ENCODE data around the gene C17orf113. TPM values are rescaled to one million over a fixed set of nuclear protein-coding genes. Genes with fewer than 3 reads are reported as not detected.
"Not testable (repeated sequence)": the region's sequence is repeated elsewhere in the genome, so short reads cannot be mapped to it uniquely, and the experiment has no call there.

Gene C17orf113
- total RNA-seq, 1 donor from 2014 or later, result 2.2 TPM

DNA sequence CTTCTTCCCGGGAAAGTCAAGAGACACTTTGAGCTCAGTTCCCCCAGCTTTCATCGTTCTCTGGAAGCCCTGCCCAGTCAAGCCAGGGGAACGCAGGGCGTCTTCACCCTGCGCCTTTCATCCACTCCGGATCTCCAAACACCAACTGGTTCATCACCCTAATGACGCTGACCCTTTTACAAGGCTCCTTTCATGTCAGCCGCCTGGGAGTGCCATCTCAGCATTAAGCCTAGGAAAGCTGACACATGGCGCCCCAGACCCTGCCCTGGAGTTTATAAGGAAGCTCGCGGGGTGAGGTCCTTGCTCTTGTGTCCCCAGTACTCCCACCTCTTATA lies 32.6 kb downstream of the C17orf113 start:
- H3K36me3 Mint-ChIP-seq (ENCODE audit: low read depth), result peaks cover 6% of the 10 kb centered on the region
- peak overlapping the region; percentile 97 for H3K27ac Mint-ChIP-seq (ENCODE audit: unreplicated experiment)
- H3K4me3 Mint-ChIP-seq, result peak overlapping the region; percentile 97
- TF ChIP-seq, protein P1, sequence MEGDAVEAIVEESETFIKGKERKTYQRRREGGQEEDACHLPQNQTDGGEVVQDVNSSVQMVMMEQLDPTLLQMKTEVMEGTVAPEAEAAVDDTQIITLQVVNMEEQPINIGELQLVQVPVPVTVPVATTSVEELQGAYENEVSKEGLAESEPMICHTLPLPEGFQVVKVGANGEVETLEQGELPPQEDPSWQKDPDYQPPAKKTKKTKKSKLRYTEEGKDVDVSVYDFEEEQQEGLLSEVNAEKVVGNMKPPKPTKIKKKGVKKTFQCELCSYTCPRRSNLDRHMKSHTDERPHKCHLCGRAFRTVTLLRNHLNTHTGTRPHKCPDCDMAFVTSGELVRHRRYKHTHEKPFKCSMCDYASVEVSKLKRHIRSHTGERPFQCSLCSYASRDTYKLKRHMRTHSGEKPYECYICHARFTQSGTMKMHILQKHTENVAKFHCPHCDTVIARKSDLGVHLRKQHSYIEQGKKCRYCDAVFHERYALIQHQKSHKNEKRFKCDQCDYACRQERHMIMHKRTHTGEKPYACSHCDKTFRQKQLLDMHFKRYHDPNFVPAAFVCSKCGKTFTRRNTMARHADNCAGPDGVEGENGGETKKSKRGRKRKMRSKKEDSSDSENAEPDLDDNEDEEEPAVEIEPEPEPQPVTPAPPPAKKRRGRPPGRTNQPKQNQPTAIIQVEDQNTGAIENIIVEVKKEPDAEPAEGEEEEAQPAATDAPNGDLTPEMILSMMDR (conservative IDR thresholded peaks at IDR 0.05), result no peak
- peaks cover 3% of the 10 kb centered on the region for H3K9me3 Mint-ChIP-seq
- H3K4me1 Mint-ChIP-seq, result peaks cover 60% of the 10 kb centered on the region
- H3K27me3 Mint-ChIP-seq (ENCODE audit: low read depth), result no peaks in the 10 kb centered on the region
- DNase-seq (ENCODE audit: low read depth, low spot score), result no peak

DNA sequence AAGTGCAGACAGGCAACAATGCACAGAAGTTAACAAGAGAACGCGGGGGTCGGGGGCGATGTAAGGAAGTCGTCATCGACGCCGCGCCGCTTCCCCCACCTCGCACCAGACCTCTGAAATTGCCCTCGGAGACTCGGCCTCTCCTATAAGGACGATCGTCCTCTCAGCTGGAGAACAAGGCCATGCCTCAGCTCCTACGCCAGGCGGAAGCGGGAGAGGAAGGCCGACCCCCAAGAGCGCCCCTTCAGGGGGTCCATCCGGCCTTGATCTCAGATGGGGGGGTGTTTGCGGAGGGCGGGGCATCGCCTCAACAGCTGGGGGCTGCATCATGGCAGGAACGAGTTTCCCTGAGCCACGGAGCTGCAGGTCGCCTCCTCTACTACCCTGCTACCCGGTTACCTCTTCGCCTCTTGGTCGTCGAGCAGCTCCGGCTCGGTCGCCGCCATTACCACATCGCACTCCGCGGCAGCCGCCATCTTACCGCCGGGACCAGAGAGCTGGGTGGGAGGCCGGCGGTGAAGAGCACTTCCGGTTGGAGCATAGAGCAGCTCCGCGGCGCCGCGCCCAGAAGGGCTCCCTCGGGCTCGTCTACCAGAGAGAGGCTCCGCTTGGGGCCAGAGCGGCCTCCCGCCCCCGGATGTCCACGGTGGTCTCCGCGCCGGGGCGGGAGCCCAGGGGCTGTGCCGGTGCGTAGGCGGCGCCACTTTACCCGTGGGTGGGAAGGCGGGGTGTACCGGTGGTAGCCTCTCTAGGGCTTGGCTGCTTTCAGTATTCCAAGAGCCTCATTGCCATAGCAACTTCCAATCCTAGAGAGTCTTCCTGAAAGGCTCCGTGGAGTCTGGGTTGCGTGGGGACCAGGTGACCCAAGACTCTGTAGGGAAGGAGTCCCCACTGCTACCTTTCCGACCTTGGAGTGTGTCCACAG lies 33.2 kb downstream of the C17orf113 start, which contains the start of gene DNAJC7:
Gene DNAJC7 (minus strand): TSS at position 499 of the 925 bp plus-strand sequence. CDS start 23 bp downstream, at position 476.
- Mint-ChIP-seq H3K9me3 (peaks cover 3% of the 10 kb centered on the region), H3K4me3 (peak within 1 kb of the TSS; percentile 97), H3K36me3 (ENCODE audit: low read depth) (peaks cover 6% of the 10 kb centered on the region), H3K27me3 (ENCODE audit: low read depth) (no peaks in the 10 kb centered on the region), H3K27ac (ENCODE audit: unreplicated experiment) (peak within 1 kb of the TSS; percentile 99), H3K4me1 (peaks cover 64% of the 10 kb centered on the region)
- TF ChIP-seq, protein P1 (conservative IDR thresholded peaks at IDR 0.05), result no peak
- peak; percentile 81 for DNase-seq (ENCODE audit: low read depth, low spot score)

DNA sequence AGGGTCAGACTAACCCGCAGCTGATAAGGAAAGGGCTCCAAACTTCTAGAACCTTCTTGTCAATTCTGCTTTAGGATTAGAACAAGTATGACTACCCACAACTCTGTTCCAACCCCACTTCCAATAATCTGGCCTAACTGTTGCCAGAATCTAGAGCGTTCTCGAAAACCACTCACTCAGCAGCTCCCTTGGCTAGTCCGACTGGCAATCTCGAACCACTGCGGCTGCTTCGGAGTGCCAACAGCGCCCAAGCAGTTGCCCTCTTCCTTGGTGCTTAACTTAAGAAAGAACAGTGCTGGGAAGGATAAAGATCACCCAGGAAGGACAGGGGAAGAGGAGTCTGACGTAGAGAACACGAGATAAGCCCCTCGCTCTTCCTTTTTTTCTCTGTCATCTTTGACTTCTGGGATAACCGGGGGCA lies 34.0 kb downstream of the C17orf113 start:
- H3K27me3 Mint-ChIP-seq (ENCODE audit: low read depth), result no peaks in the 10 kb centered on the region
- TF ChIP-seq, protein P1 (conservative IDR thresholded peaks at IDR 0.05), result no peak
- peaks cover 68% of the 10 kb centered on the region for H3K4me1 Mint-ChIP-seq
- H3K27ac Mint-ChIP-seq (ENCODE audit: unreplicated experiment), result peak overlapping the region; percentile 99
- H3K36me3 Mint-ChIP-seq (ENCODE audit: low read depth), result peaks cover 7% of the 10 kb centered on the region
- peak overlapping the region; percentile 97 for H3K4me3 Mint-ChIP-seq
- DNase-seq (ENCODE audit: low read depth, low spot score), result no peak
- peaks cover 3% of the 10 kb centered on the region for H3K9me3 Mint-ChIP-seq

DNA sequence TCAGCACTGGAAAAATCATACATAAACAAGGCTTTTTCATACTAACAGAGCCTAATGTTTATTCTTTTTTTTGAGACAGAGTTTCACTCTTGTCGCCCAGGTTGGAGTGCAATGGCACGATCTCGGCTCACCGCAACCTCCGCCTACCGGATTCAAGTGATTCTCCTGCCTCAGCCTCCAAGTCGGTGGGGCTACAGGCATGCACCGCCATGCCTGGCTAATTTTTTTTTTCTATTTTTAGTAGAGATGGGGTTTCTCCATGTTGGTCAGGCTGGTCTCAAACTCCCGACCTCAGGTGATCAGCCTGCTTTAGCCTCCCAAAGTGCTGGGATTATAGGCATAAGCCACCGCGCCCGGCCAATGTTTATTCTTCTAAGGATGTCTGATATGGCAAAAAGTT lies 36.7 kb downstream of the C17orf113 start:
- DNase-seq (ENCODE audit: low read depth, low spot score); H3K9me3 Mint-ChIP-seq; H3K27ac Mint-ChIP-seq (ENCODE audit: unreplicated experiment); H3K27me3 Mint-ChIP-seq (ENCODE audit: low read depth); H3K36me3 Mint-ChIP-seq (ENCODE audit: low read depth): not testable (repeated sequence)
- Mint-ChIP-seq H3K4me3 (peak overlapping the region; percentile 71), H3K4me1 (peaks cover 67% of the 10 kb centered on the region)

DNA sequence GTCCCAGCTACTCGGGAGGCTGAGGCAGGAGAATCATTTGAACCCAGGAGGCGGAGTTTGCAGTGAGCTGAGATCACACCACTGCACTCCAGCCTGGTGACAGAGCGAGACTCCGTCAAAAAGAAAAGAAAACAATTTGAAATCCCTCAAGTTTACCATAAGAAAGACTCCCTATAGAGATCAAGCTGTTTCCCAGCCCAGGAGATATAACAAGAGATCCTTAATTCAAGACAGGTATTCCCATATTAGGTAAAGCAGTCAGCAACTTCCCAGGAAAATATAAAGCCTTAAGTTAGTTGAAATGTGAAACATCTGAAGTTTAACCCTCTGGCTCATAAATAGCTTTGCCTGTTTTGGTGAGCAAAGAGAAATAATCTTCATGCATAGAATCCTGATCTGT lies 38.0 kb downstream of the C17orf113 start:
- not testable (repeated sequence) for H3K27ac Mint-ChIP-seq (ENCODE audit: unreplicated experiment); DNase-seq (ENCODE audit: low read depth, low spot score); H3K9me3 Mint-ChIP-seq; H3K36me3 Mint-ChIP-seq (ENCODE audit: low read depth); H3K27me3 Mint-ChIP-seq (ENCODE audit: low read depth)
- H3K4me1 Mint-ChIP-seq, result peaks cover 55% of the 10 kb centered on the region
- peak overlapping the region; percentile 51 for H3K4me3 Mint-ChIP-seq

DNA sequence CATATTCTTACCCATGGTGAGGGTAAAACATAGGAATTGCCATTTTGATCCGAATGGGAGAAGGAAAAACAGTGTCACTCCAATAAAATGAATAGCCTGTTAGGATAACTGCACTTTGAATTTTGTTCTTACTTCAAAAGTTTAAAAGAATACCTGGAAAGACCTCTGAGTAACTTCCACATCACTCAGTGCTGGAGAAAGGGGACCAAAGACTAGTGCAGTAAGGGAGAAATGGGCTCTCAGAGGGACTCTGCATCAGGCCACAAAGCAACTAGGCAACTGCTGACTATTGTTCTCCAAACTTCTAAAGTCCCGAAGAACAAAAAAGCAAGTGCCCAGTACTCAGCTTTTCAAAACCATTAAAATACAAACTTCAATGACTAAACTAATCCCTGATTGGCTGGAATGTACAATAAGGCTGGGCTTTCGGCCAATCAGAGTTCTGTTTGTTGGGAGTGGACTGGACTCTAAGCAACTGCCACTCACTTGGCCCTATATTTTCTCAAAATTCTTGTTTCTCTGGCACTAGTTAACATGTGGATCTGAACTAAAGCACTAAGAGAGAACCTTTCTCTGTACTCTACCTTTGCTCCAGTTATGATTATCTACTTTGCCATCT lies 39.4 kb downstream of the C17orf113 start:
- H3K27ac Mint-ChIP-seq (ENCODE audit: unreplicated experiment), result no peak overlapping the region
- H3K4me1 Mint-ChIP-seq, result peaks cover 50% of the 10 kb centered on the region
- no peak for DNase-seq (ENCODE audit: low read depth, low spot score)
- no peaks in the 10 kb centered on the region for H3K27me3 Mint-ChIP-seq (ENCODE audit: low read depth)
- peaks cover 6% of the 10 kb centered on the region for H3K36me3 Mint-ChIP-seq (ENCODE audit: low read depth)
- TF ChIP-seq, protein P1 (conservative IDR thresholded peaks at IDR 0.05), result no peak
- no peaks in the 10 kb centered on the region for H3K9me3 Mint-ChIP-seq
- H3K4me3 Mint-ChIP-seq, result peak overlapping the region; percentile 17

DNA sequence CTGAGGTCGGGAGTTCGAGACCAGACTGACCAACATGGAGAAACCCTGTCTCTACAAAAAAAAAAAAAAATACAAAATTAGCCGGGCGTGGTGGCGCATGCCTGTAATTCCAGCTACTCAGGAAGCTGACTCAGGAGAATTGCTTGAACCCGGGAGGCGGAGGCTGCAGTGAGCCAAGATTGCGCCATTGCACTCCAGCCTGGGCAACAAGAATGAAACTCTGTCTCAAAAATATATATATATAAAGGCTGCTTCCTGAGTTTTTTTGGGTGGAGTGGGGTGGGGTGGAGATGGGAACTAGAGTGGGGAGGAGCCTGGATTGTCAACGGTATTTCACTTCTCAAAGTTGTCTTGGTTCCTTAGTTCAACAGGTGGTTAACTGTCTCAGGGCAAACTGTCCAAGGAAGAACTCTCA lies 40.1 kb downstream of the C17orf113 start:
- peaks cover 45% of the 10 kb centered on the region for H3K4me1 Mint-ChIP-seq

More for the DNA sequence above, 40.1 kb downstream of the C17orf113 start:
- H3K36me3 Mint-ChIP-seq (ENCODE audit: low read depth); H3K9me3 Mint-ChIP-seq; H3K27ac Mint-ChIP-seq (ENCODE audit: unreplicated experiment); H3K27me3 Mint-ChIP-seq (ENCODE audit: low read depth); DNase-seq (ENCODE audit: low read depth, low spot score): not testable (repeated sequence)
- H3K4me3 Mint-ChIP-seq, result peak overlapping the region; percentile 2
